ENCODE data around the gene RNF111.

- TF ChIP-seq CTCF (IDR thresholded peaks at IDR 0.05 in 2 of 3, conservative IDR thresholded peaks at IDR 0.05 in 1 of 3; ENCODE audit: control insufficient read depth in 2 of 3, extremely low read depth in 1 of 3, insufficient read depth in 1 of 3, low read depth in 3 of 3, low read length in 3 of 3) = no peak
- TF ChIP-seq RAD21 (IDR thresholded peaks at IDR 0.05; ENCODE audit: insufficient read depth, low read depth, low read length) = no peak
- no peak for TF ChIP-seq IKZF1 (conservative IDR thresholded peaks at IDR 0.05)
- TF ChIP-seq YY1 (IDR thresholded peaks at IDR 0.05; ENCODE audit: low read depth, low read length) = no peak
- TF ChIP-seq ZBED1 (IDR thresholded peaks at IDR 0.05; ENCODE audit: borderline replicate concordance) = no peak
These were observed 117.1 kb downstream of the RNF111 start for GRCh38 chr15:59104602-59104911.

Measured in GM12878 (cell line).